Measurements from ENCODE around the gene PHF12.

Gene PHF12

DNA sequence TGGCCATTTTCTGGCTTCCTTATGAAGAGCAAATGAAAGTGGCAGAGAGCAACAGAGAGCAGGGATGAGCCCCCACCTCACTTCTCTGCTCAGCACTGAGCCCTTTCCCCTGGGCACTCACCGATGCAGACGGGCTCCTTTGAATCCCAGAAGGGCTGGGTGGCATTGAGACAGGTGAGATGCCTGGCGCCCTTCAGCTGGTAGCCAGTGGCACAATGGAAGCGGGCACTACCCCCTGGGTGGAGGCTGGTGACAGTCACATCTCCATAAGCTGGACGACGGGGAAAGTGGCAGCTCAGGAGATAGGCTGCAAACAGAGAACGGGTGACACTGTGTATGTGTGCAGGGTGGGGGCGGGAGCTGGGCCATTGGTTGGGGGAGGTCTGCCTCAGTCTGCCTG, 12.5 kb upstream of the PHF12 start:
- H3K36me3 ChIP-seq (ENCODE audit: control insufficient read depth in 2 of 2, insufficient read depth in 2 of 2, low read length in 2 of 2), result no peaks in the 10 kb centered on the region
- no peak overlapping the region for H3K4me3 ChIP-seq (ENCODE audit: low read length in 2 of 2)
- no peak overlapping the region for H3K27ac ChIP-seq (ENCODE audit: low read depth in 2 of 2, low read length in 2 of 2)
- H3K27me3 ChIP-seq (ENCODE audit: control insufficient read depth in 2 of 2, insufficient read depth in 2 of 2, low read length in 2 of 2), result peaks cover 2 to 7% of the 10 kb centered on the region in 2 donors
- no peaks in the 10 kb centered on the region for H3K4me1 ChIP-seq (ENCODE audit: control insufficient read depth in 2 of 2, insufficient read depth in 2 of 2, low read length in 2 of 2)
- H3K9ac ChIP-seq (ENCODE audit: low read depth in 1 of 2, low read length in 2 of 2), result no peak overlapping the region
- H3K9me3 ChIP-seq (ENCODE audit: control insufficient read depth in 2 of 2, low read length in 2 of 2), result no peaks in the 10 kb centered on the region

- H3K27me3 ChIP-seq (ENCODE audit: control insufficient read depth in 2 of 2, insufficient read depth in 2 of 2, low read length in 2 of 2), result peaks cover 2 to 4% of the 10 kb centered on the region in 2 donors
- H3K4me1 ChIP-seq (ENCODE audit: control insufficient read depth in 2 of 2, insufficient read depth in 2 of 2, low read length in 2 of 2), result no peaks in the 10 kb centered on the region
These were observed 11.8 kb upstream of the PHF12 start for GRCh38 chr17:28963055-28963611.

DNA sequence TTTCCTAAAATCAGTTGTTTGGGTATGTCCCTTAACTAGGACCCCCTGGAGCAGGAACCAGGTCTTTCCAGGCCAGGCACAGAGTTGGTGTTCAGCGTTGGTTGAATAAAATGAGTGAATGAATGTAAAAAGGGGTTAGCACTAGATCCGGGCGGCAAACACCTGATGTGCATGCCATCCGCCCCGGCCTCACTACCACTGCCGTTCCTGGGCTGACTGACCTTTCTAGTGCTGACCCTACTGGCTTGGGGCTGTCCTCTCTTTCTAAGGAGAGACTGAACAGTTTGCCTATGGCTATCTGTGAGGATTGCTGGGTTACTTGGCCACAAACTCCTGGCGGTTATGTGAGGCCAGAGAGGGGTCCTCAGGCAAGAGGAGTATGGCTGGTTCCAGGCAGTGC, 10.1 kb upstream of the PHF12 start:
- H3K4me3 ChIP-seq (ENCODE audit: low read length in 2 of 2), result no peak overlapping the region
- no peaks in the 10 kb centered on the region for H3K9me3 ChIP-seq (ENCODE audit: control insufficient read depth in 2 of 2, low read length in 2 of 2)
- H3K27me3 ChIP-seq (ENCODE audit: control insufficient read depth in 2 of 2, insufficient read depth in 2 of 2, low read length in 2 of 2), result peaks cover 2 to 4% of the 10 kb centered on the region in 2 donors
- no peaks in the 10 kb centered on the region for H3K36me3 ChIP-seq (ENCODE audit: control insufficient read depth in 2 of 2, insufficient read depth in 2 of 2, low read length in 2 of 2)
- no peak overlapping the region for H3K9ac ChIP-seq (ENCODE audit: low read depth in 1 of 2, low read length in 2 of 2)
- no peak overlapping the region for H3K27ac ChIP-seq (ENCODE audit: low read depth in 2 of 2, low read length in 2 of 2)
- H3K4me1 ChIP-seq (ENCODE audit: control insufficient read depth in 2 of 2, insufficient read depth in 2 of 2, low read length in 2 of 2), result no peaks in the 10 kb centered on the region

More at GRCh38 chr17:28963055-28963611, 11.8 kb upstream of the PHF12 start:
- H3K9me3 ChIP-seq (ENCODE audit: control insufficient read depth in 2 of 2, low read length in 2 of 2), result no peaks in the 10 kb centered on the region
- H3K27ac ChIP-seq (ENCODE audit: low read depth in 2 of 2, low read length in 2 of 2), result no peak overlapping the region
- H3K36me3 ChIP-seq (ENCODE audit: control insufficient read depth in 2 of 2, insufficient read depth in 2 of 2, low read length in 2 of 2), result no peaks in the 10 kb centered on the region
- no peak overlapping the region for H3K9ac ChIP-seq (ENCODE audit: low read depth in 1 of 2, low read length in 2 of 2)
- no peak overlapping the region for H3K4me3 ChIP-seq (ENCODE audit: low read length in 2 of 2)

DNA sequence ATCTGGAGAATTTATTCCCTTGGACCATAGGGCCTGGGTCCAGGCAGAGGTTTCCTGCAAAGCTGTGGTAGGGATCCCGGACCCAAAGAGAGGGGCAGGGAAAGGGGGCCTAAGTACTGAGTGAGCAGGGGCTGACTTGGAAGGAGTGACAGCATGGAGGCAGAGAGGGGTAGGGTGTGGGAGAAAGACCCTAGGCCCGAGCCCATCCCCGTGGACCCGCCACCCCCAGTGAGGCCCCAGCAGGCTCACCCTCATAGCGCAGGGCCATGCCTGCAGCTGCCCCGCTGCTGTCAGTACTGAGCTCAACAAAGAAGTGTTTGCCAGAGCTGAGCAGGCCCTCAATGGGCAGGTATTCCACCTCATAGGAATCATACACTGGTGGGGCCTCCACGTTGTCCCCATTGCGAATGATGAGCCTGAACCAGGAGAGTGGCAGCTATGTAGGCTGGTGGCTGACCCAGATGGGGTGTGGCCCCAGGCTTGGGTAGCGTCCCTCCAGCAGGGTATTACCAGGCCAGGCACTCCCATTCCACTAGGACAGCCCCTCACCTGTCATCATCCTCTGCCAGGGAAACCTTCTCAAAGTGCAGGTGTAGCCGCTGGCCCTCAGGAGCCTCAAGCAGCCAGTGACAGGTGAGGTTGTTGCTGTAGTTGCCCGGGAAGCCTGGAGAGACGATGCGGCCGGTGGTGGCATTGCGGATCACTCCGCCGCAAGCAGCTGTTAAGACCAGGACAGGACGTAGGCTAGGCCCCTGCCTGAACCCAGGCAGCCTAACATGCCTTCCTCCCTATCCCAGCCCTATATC, 9.1 kb upstream of the PHF12 start:
- H3K4me1 ChIP-seq (ENCODE audit: control insufficient read depth in 2 of 2, insufficient read depth in 2 of 2, low read length in 2 of 2), result no peaks in the 10 kb centered on the region
- no peaks in the 10 kb centered on the region for H3K9me3 ChIP-seq (ENCODE audit: control insufficient read depth in 2 of 2, low read length in 2 of 2)
- peaks cover 2 to 4% of the 10 kb centered on the region in 2 donors for H3K27me3 ChIP-seq (ENCODE audit: control insufficient read depth in 2 of 2, insufficient read depth in 2 of 2, low read length in 2 of 2)
- no peaks in the 10 kb centered on the region for H3K36me3 ChIP-seq (ENCODE audit: control insufficient read depth in 2 of 2, insufficient read depth in 2 of 2, low read length in 2 of 2)
- no peak overlapping the region for H3K9ac ChIP-seq (ENCODE audit: low read depth in 1 of 2, low read length in 2 of 2)
- no peak overlapping the region for H3K27ac ChIP-seq (ENCODE audit: low read depth in 2 of 2, low read length in 2 of 2)
- no peak overlapping the region for H3K4me3 ChIP-seq (ENCODE audit: low read length in 2 of 2)

DNA sequence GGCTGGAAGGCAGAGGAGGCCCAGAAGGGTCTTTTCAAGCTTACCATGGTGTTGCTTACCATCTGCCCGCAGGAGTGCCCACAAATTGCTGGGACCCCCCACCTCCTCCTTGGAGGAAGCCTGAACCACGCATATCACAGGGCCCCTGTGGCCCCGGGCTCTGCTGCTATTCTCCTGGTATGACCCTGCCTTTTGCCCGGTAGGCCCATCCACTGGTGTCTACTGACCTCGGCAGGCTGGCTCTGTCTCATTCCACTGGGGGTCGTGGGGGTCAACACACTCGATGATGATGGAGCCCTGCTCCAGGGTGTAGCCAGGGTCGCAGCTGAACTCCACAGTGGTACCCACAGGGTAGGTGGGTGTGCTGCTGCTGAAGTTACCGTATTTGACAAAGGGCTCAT, 8.2 kb upstream of the PHF12 start:
- H3K9me3 ChIP-seq (ENCODE audit: control insufficient read depth in 2 of 2, low read length in 2 of 2), result no peaks in the 10 kb centered on the region
- H3K27ac ChIP-seq (ENCODE audit: low read depth in 2 of 2, low read length in 2 of 2), result no peak overlapping the region
- H3K9ac ChIP-seq (ENCODE audit: low read depth in 1 of 2, low read length in 2 of 2), result no peak overlapping the region
- H3K4me1 ChIP-seq (ENCODE audit: control insufficient read depth in 2 of 2, insufficient read depth in 2 of 2, low read length in 2 of 2), result no peaks in the 10 kb centered on the region
- no peaks in the 10 kb centered on the region for H3K36me3 ChIP-seq (ENCODE audit: control insufficient read depth in 2 of 2, insufficient read depth in 2 of 2, low read length in 2 of 2)
- peaks cover 2 to 4% of the 10 kb centered on the region in 2 donors for H3K27me3 ChIP-seq (ENCODE audit: control insufficient read depth in 2 of 2, insufficient read depth in 2 of 2, low read length in 2 of 2)
- H3K4me3 ChIP-seq (ENCODE audit: low read length in 2 of 2), result no peak overlapping the region

- Histone ChIP-seq H3K4me3 (ENCODE audit: low read length in 2 of 2) (no peak overlapping the region), H3K4me1 (ENCODE audit: control insufficient read depth in 2 of 2, insufficient read depth in 2 of 2, low read length in 2 of 2) (no peaks in the 10 kb centered on the region), H3K36me3 (ENCODE audit: control insufficient read depth in 2 of 2, insufficient read depth in 2 of 2, low read length in 2 of 2) (no peaks in the 10 kb centered on the region), H3K27me3 (ENCODE audit: control insufficient read depth in 2 of 2, insufficient read depth in 2 of 2, low read length in 2 of 2) (peaks cover 2 to 4% of the 10 kb centered on the region in 2 donors), H3K9ac (ENCODE audit: low read depth in 1 of 2, low read length in 2 of 2) (no peak overlapping the region), H3K9me3 (ENCODE audit: control insufficient read depth in 2 of 2, low read length in 2 of 2) (no peaks in the 10 kb centered on the region), H3K27ac (ENCODE audit: low read depth in 2 of 2, low read length in 2 of 2) (no peak overlapping the region)
These were observed 7.6 kb upstream of the PHF12 start for GRCh38 chr17:28958820-28959455.

GRCh38 chr17:28957992-28958355, 6.7 kb upstream of the PHF12 start:
- Histone ChIP-seq H3K36me3 (ENCODE audit: control insufficient read depth in 2 of 2, insufficient read depth in 2 of 2, low read length in 2 of 2) (no peaks in the 10 kb centered on the region), H3K4me3 (ENCODE audit: low read length in 2 of 2) (no peak overlapping the region), H3K4me1 (ENCODE audit: control insufficient read depth in 2 of 2, insufficient read depth in 2 of 2, low read length in 2 of 2) (peaks cover 0 to under 1% of the 10 kb centered on the region in 2 donors), H3K27me3 (ENCODE audit: control insufficient read depth in 2 of 2, insufficient read depth in 2 of 2, low read length in 2 of 2) (peaks cover 0 to 2% of the 10 kb centered on the region in 2 donors), H3K9me3 (ENCODE audit: control insufficient read depth in 2 of 2, low read length in 2 of 2) (no peaks in the 10 kb centered on the region), H3K9ac (ENCODE audit: low read depth in 1 of 2, low read length in 2 of 2) (no peak overlapping the region), H3K27ac (ENCODE audit: low read depth in 2 of 2, low read length in 2 of 2) (no peak overlapping the region)

DNA sequence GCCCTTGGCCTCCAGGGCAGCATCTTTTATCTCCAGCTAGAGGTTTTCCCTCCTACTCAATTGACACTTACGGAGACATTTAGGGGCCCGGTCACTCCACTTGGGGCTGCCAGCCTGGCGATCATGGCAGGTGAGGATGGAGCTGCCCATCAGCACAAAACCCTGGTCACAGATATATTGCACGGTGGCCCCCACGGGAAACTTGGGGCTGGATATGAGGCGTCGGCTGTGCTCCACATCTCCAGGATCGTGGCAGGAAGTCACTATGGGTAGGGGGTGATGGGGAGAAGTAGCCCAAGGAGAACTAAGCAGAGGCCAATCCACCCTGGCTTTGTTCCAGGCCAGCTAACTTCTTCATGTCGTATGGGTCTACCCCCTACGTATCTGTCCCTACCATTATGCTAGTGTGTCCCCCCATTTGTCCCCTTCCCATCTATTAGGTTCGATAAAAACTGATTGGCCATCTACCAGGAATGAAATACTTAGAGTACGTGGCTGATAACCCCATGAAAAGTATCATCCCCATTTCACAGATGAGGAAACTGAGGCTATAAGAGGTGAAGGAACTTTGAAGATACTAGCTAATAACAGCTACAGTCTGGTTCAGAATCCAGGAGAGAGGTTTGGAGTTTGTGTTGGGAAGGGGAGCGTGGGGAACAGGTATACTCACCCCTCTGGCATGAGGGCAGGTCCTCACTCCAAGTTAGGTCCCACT, 6.1 kb upstream of the PHF12 start:
- Histone ChIP-seq H3K4me1 (ENCODE audit: control insufficient read depth in 2 of 2, insufficient read depth in 2 of 2, low read length in 2 of 2) (peaks cover 4 to 5% of the 10 kb centered on the region in 2 donors), H3K36me3 (ENCODE audit: control insufficient read depth in 2 of 2, insufficient read depth in 2 of 2, low read length in 2 of 2) (no peaks in the 10 kb centered on the region), H3K27me3 (ENCODE audit: control insufficient read depth in 2 of 2, insufficient read depth in 2 of 2, low read length in 2 of 2) (peaks cover 0 to 2% of the 10 kb centered on the region in 2 donors), H3K9ac (ENCODE audit: low read depth in 1 of 2, low read length in 2 of 2) (no peak overlapping the region), H3K27ac (ENCODE audit: low read depth in 2 of 2, low read length in 2 of 2) (no peak overlapping the region), H3K4me3 (ENCODE audit: low read length in 2 of 2) (no peak overlapping the region), H3K9me3 (ENCODE audit: control insufficient read depth in 2 of 2, low read length in 2 of 2) (no peaks in the 10 kb centered on the region)

- Histone ChIP-seq H3K36me3 (ENCODE audit: control insufficient read depth in 2 of 2, insufficient read depth in 2 of 2, low read length in 2 of 2) (no peaks in the 10 kb centered on the region), H3K9me3 (ENCODE audit: control insufficient read depth in 2 of 2, low read length in 2 of 2) (no peaks in the 10 kb centered on the region), H3K4me3 (ENCODE audit: low read length in 2 of 2) (no peak overlapping the region), H3K27me3 (ENCODE audit: control insufficient read depth in 2 of 2, insufficient read depth in 2 of 2, low read length in 2 of 2) (no peaks in the 10 kb centered on the region), H3K4me1 (ENCODE audit: control insufficient read depth in 2 of 2, insufficient read depth in 2 of 2, low read length in 2 of 2) (peaks cover 5 to 6% of the 10 kb centered on the region in 2 donors), H3K27ac (ENCODE audit: low read depth in 2 of 2, low read length in 2 of 2) (no peak overlapping the region), H3K9ac (ENCODE audit: low read depth in 1 of 2, low read length in 2 of 2) (no peak overlapping the region)
These were observed 5.5 kb upstream of the PHF12 start for GRCh38 chr17:28956861-28957260.

DNA sequence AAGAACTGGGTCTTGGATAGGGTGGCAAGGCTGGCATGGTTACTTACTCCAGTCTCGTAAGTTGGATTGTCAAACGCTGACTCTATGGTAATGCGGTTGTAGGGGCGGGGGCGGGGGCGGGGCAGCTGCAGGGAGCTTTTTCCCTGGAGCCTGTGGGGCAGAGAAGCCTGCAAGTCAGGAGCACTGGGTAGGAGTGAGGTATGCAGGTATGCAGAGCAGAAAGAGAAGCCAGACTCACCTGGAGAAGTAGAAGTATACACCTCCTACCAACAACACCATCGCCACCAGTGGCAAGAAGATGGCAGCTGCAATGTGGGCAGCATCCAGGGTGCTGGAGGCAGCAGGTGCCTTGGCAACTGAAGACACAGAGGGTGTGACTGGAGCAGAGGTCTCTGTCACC, 4.8 kb upstream of the PHF12 start:
- H3K9me3 ChIP-seq (ENCODE audit: control insufficient read depth in 2 of 2, low read length in 2 of 2), result no peaks in the 10 kb centered on the region
- no peaks in the 10 kb centered on the region for H3K36me3 ChIP-seq (ENCODE audit: control insufficient read depth in 2 of 2, insufficient read depth in 2 of 2, low read length in 2 of 2)

More for the DNA sequence above, 4.8 kb upstream of the PHF12 start:
- Histone ChIP-seq H3K4me1 (ENCODE audit: control insufficient read depth in 2 of 2, insufficient read depth in 2 of 2, low read length in 2 of 2) (peaks cover 5 to 9% of the 10 kb centered on the region in 2 donors), H3K27me3 (ENCODE audit: control insufficient read depth in 2 of 2, insufficient read depth in 2 of 2, low read length in 2 of 2) (no peaks in the 10 kb centered on the region), H3K27ac (ENCODE audit: low read depth in 2 of 2, low read length in 2 of 2) (no peak overlapping the region), H3K9ac (ENCODE audit: low read depth in 1 of 2, low read length in 2 of 2) (no peak overlapping the region), H3K4me3 (ENCODE audit: low read length in 2 of 2) (no peak overlapping the region)
